Neural crest cell (in vitro differentiated cells): ENCODE results near the gene RUNDC3A. TPM values are rescaled to one million over a fixed set of nuclear protein-coding genes. Genes with fewer than 3 reads are reported as not detected.

Experiments
- DNase-seq: peaks from one replicate; pipeline ENCODE4 v3.0.0; 2021; ENCODE audit warnings: low read depth, mixed read lengths, low spot score
- H3K27ac Mint-ChIP-seq: one replicate; pipeline ENCODE4 v1.8.0; 2021; ENCODE audit warnings: mild to moderate bottlenecking, mixed read lengths; ENCODE audit not compliant: unreplicated experiment
- H3K27me3 Mint-ChIP-seq: 2 replicates; pipeline ENCODE4 v1.8.0; 2021; ENCODE audit warnings: low read depth, mild to moderate bottlenecking, mixed read lengths
- H3K36me3 Mint-ChIP-seq: 2 replicates; pipeline ENCODE4 v1.8.0; 2021; ENCODE audit warnings: low read depth, mild to moderate bottlenecking, mixed read lengths
- H3K4me1 Mint-ChIP-seq: 2 replicates; pipeline ENCODE4 v1.8.0; 2021; ENCODE audit warnings: mixed read lengths
- H3K4me3 Mint-ChIP-seq: one replicate; pipeline ENCODE4 v1.8.0; 2021; ENCODE audit warnings: mild to moderate bottlenecking, mixed read lengths
- H3K9me3 Mint-ChIP-seq: 2 replicates; pipeline ENCODE4 v1.8.0; 2021; ENCODE audit warnings: mixed read lengths
- long read RNA-seq: library from polyadenylated mRNA; unstranded; transcript quantifications from one replicate; pipeline ENCODE4 v2.0.0, GENCODE V29; 2020
- total RNA-seq: library from RNA; stranded (reverse); gene quantifications from 2 replicates; pipeline ENCODE4 v1.2.1, GENCODE V29; 2021
- TF ChIP-seq, protein P1 (sequence below): fragments of 200-600 bp; sonication (generic); conservative IDR thresholded peaks from 2 replicates; pipeline ENCODE4 v1.5.0; 2021; ENCODE audit warnings: antibody characterized with exemption, mild to moderate bottlenecking

The RUNDC3A gene
- 8.7 and 12.9 TPM in 2 replicates for total RNA-seq
- long read RNA-seq, result 0 reads

DNA sequence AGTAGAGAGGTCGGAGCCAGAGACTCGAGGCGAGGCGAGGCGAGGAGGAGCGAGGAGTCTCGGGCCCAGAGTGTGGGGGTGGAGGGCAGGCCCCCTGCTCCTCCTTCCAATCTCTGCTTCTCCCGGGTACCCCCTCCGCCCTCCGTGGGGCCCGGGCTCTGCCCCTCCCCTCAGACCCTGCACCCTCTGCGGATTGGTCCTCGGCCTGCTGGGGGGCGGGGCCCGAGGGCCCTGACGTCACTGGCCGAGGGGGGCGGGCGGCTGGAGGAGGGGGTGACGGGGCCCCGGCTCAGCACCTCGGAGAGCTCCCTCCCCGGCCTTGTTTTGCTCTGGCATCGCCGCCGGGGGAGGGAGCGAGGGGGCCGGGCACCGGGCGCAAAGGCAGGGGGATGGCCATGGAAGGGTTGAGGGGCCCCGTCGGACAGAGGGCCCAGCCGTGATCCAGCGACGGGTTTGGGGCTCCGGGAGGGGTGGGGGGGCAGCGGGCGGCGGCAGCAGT, at the start of gene RUNDC3A:
TSS of gene RUNDC3A (plus strand) at position 282 of the 499 bp plus-strand sequence. CDS start 232 bp downstream, outside the sequence.
- peak; percentile 95 for DNase-seq
- TF ChIP-seq, protein P1, sequence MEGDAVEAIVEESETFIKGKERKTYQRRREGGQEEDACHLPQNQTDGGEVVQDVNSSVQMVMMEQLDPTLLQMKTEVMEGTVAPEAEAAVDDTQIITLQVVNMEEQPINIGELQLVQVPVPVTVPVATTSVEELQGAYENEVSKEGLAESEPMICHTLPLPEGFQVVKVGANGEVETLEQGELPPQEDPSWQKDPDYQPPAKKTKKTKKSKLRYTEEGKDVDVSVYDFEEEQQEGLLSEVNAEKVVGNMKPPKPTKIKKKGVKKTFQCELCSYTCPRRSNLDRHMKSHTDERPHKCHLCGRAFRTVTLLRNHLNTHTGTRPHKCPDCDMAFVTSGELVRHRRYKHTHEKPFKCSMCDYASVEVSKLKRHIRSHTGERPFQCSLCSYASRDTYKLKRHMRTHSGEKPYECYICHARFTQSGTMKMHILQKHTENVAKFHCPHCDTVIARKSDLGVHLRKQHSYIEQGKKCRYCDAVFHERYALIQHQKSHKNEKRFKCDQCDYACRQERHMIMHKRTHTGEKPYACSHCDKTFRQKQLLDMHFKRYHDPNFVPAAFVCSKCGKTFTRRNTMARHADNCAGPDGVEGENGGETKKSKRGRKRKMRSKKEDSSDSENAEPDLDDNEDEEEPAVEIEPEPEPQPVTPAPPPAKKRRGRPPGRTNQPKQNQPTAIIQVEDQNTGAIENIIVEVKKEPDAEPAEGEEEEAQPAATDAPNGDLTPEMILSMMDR, result no peak
- Mint-ChIP-seq H3K9me3 (no peaks in the 10 kb centered on the region), H3K27me3 (peaks cover 53% of the 10 kb centered on the region), H3K36me3 (no peaks in the 10 kb centered on the region), H3K27ac (no peak within 1 kb of the TSS), H3K4me1 (peaks cover 18% of the 10 kb centered on the region), H3K4me3 (peak within 1 kb of the TSS; percentile 85)

DNA sequence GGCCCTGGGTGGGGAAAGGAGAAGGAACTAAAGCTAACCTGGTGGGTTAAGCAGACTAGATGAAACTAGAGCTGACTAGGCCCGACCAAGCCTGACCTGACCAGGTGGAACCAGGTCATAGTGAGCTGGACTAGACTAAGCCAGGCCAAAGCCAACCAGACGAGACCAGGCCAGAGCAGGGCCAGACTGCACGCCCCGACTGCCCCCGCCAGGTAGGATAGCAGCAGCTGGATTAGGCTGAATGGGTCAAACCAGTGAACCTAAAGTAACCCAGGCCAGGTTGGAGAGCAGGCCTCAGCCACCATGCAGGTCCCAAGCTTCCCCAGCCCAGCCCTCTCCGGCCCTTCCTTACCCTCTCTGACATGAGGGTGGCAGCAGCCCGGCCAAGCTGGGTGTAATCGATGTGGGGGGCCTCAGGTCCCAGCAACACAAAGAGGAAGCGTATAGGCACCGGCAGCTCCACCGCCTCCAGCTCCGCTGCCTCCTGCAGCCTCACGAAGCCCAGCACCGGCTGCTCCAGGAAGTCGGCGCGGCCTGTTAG, 49.5 kb upstream of the RUNDC3A start:
- peaks cover 3% of the 10 kb centered on the region for H3K9me3 Mint-ChIP-seq
- H3K36me3 Mint-ChIP-seq, result no peaks in the 10 kb centered on the region
- TF ChIP-seq, protein P1, result no peak
- no peak overlapping the region for H3K27ac Mint-ChIP-seq
- H3K4me1 Mint-ChIP-seq, result no peaks in the 10 kb centered on the region
- no peak for DNase-seq
- peaks cover 12% of the 10 kb centered on the region for H3K27me3 Mint-ChIP-seq
- H3K4me3 Mint-ChIP-seq, result no peak overlapping the region

DNA sequence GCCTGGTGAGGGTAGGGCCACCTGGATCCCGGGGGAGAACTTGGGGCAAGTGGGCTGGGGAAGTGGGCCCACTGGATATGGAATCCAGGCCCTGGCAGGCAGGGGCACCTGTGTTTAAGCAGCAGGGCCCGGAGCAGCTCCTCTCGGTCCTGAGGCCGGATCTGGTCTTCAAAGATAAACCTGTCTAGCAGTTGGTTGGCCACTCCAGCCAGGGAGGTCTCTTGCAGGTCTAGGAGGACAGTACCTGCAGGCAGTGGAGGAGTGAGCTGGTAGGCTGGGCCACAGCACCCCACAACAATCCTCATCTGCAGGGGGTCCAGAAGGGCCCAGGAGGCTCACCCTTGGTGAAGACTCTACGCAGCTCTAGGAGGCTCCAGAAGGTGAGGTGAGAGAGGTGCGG, 48.1 kb upstream of the RUNDC3A start:
- TF ChIP-seq, protein P1, result no peak
- H3K4me3 Mint-ChIP-seq, result no peak overlapping the region
- H3K4me1 Mint-ChIP-seq, result no peaks in the 10 kb centered on the region
- H3K9me3 Mint-ChIP-seq, result peaks cover 3% of the 10 kb centered on the region
- H3K36me3 Mint-ChIP-seq, result no peaks in the 10 kb centered on the region
- no peak for DNase-seq
- peaks cover 12% of the 10 kb centered on the region for H3K27me3 Mint-ChIP-seq
- no peak overlapping the region for H3K27ac Mint-ChIP-seq

DNA sequence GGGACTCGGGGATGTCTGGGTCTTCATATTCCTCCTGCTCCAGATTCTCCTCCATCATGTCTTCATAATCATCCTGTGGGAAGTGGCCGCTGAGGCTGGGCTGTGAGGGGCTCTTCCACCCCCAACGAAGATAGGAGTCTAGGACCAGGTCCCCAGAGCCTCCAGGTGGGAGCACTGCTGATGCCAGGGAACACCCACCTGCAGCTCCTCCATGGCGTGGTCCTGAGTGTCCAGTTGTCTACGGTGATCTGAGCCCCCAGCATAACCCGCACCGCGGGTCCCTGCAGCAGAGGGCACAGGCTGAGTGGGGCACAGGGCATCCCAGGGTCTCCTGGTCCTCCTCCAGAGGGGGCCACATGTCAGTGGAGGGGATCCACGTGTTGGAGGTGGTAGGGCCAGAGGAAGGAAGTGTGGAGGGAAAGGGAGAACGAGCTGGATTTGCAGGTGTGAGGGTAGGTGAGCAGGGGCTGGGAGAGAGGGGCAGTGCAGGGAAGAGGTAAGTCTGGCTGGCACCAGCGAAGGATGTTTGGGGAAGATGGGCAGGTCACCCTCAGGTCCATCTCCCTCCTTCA, 45.7 kb upstream of the RUNDC3A start:
- no peak for DNase-seq
- H3K9me3 Mint-ChIP-seq, result no peaks in the 10 kb centered on the region
- H3K27ac Mint-ChIP-seq, result no peak overlapping the region
- no peaks in the 10 kb centered on the region for H3K4me1 Mint-ChIP-seq
- no peaks in the 10 kb centered on the region for H3K36me3 Mint-ChIP-seq
- H3K27me3 Mint-ChIP-seq, result peaks cover 7% of the 10 kb centered on the region
- TF ChIP-seq, protein P1, result no peak
- no peak overlapping the region for H3K4me3 Mint-ChIP-seq

DNA sequence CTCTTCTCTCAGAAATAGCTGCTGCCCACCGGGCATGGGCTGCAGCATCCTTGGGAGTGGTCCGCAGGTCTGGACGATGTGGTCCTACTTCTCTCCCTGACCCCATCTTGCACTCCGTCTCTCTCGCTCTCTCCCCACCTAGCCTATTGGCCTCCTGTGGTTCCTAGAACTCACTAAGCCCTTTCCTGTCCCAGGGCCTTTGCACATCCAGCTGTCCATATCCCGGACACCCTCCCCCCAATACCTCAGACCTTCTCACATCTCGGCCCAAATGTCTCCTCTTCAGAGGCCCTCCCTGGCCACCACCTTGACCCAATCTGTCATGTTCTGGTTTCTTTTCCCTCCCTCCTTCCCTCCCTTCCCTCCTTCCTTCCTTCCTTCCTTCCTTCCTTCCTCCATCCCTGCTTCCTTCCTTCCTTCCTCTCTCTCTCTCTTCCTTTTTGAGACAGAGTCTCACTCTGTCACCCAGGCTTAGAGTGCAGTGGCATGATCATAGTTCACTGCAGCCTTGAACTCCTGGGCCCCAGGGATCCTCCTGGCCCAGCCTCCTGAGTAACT, 45.0 kb upstream of the RUNDC3A start:
- Mint-ChIP-seq H3K36me3 (no peaks in the 10 kb centered on the region), H3K4me1 (peaks cover 1% of the 10 kb centered on the region), H3K4me3 (no peak overlapping the region), H3K27ac (peak overlapping the region; percentile 35), H3K27me3 (peaks cover 7% of the 10 kb centered on the region), H3K9me3 (no peaks in the 10 kb centered on the region)
- TF ChIP-seq, protein P1, result no peak
- no peak for DNase-seq
